Thymus (tissue), 11 donors: ENCODE data around the gene EGR2. TPM values are rescaled to one million over a fixed set of nuclear protein-coding genes. Genes with fewer than 3 reads are reported as not detected.

Experiments
- DNase-seq, 9 donors: peaks; one replicate each; pipeline ENCODE4 v3.0.0-alpha.2; 2013; ENCODE audit warnings: low spot score in 9 of 9, low read depth in 6 of 9, missing footprints in 1 of 9
- H3K27ac ChIP-seq, 2 donors: one replicate each; pipeline ENCODE4 v1.5.1; 2013; ENCODE audit warnings: control low read depth in 1 of 2, low read depth in 1 of 2, low read length in 1 of 2, mild to moderate bottlenecking in 1 of 2, moderate library complexity in 1 of 2
- H3K27me3 ChIP-seq, 2 donors: one replicate each; pipeline ENCODE4 v1.5.1; 2013; ENCODE audit warnings: low read length in 1 of 2; ENCODE audit not compliant: control insufficient read depth in 2 of 2, insufficient read depth in 1 of 2
- H3K36me3 ChIP-seq, 2 donors: one replicate each; pipeline ENCODE4 v1.5.1; 2013; ENCODE audit warnings: low read length in 1 of 2, mild to moderate bottlenecking in 1 of 2, moderate library complexity in 1 of 2; ENCODE audit not compliant: control insufficient read depth in 2 of 2, insufficient read depth in 2 of 2
- H3K4me1 ChIP-seq, 2 donors: one replicate each; pipeline ENCODE4 v1.5.1; 2013; ENCODE audit warnings: low read length in 2 of 2; ENCODE audit not compliant: control insufficient read depth in 2 of 2, insufficient read depth in 2 of 2
- H3K4me3 ChIP-seq, 2 donors: one replicate each; pipeline ENCODE4 v1.5.1; 2013; ENCODE audit warnings: low read length in 2 of 2, control low read depth in 1 of 2, mild to moderate bottlenecking in 1 of 2
- H3K9me3 ChIP-seq, 2 donors: one replicate each; pipeline ENCODE4 v1.5.1; 2013; ENCODE audit warnings: low read length in 1 of 2, mild to moderate bottlenecking in 1 of 2; ENCODE audit not compliant: control insufficient read depth in 2 of 2, insufficient read depth in 1 of 2
- WGBS: extraction: QIAGEN DNeasy Blood & Tissue Kit; methylation state at CpG from one replicate; pipeline ENCODE4 v1.1.7; 2013; 5-methylcytosine and 5-hydroxymethylcytosine counted together
- polyA plus RNA-seq: library from polyadenylated mRNA; stranded (reverse); fragments of 200-250 nt; gene quantifications from one replicate; pipeline ENCODE4 v1.2.3, GENCODE V29; 2013
- total RNA-seq: library from RNA; stranded (reverse); fragments of 120-200 nt; gene quantifications from one replicate; pipeline ENCODE4 v1.2.4, GENCODE V29; 2013
- donor health status: healthy.

EGR2 gene
- total and polyA plus RNA-seq, 2 donors = 6.6 to 12.1 TPM

DNA sequence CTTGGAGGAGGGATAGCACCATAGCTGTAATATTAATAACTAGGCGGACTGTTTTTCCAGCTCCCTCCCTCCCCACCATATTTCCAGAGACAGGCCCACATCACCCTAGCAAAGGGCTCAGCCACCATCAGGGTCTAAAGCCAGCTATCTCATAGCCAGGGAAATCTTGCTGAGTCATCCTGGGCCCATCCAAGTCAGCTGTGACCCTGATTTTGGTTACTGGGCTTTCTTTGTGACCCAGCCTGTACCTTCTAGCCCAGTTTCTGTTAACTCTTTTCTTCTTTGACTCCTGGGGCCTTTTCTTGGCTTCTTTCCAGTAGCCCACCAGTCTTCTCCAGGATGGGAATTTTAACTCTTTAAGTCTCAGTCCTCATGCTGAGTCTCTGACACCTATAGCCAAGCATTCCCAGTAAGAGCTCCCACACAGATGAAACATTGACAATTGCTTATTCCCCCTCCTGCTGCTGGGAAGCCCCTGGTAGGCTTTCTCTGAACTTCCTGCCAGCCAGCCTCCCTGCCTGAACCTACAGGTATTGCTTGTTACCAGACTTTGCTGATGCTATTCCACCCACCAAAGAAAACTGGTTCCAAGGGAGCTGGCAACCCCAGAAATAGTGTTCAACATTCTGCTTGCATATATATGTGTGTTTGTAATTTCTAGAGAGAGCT lies 46.5 kb downstream of the EGR2 start:
- no peak overlapping the region for H3K27ac ChIP-seq
- H3K36me3 ChIP-seq = no peaks in the 10 kb centered on the region
- no peak for DNase-seq
- WGBS = 98% methylated on average over 1 of the region's 1 CpG
- H3K4me3 ChIP-seq = no peak overlapping the region
- H3K4me1 ChIP-seq = peaks cover 0 to 4% of the 10 kb centered on the region in 2 donors
- H3K27me3 ChIP-seq = no peaks in the 10 kb centered on the region
- H3K9me3 ChIP-seq = no peaks in the 10 kb centered on the region

GRCh38 chr10:62766386-62766785 lies 49.8 kb downstream of the EGR2 start:
- Histone ChIP-seq H3K27me3 (no peaks in the 10 kb centered on the region), H3K4me1 (peaks cover 0 to 4% of the 10 kb centered on the region in 2 donors), H3K9me3 (no peaks in the 10 kb centered on the region), H3K36me3 (no peaks in the 10 kb centered on the region), H3K27ac (no peak overlapping the region), H3K4me3 (no peak overlapping the region)
- WGBS = 82% methylated on average over 3 of the region's 3 CpGs
- DNase-seq = no peak

- no peak for DNase-seq
- 61% methylated on average over 2 of the region's 2 CpGs for WGBS
- peaks cover 0 to 4% of the 10 kb centered on the region in 2 donors for H3K4me1 ChIP-seq
Observed at GRCh38 chr10:62765726-62766125, 50.4 kb downstream of the EGR2 start.

GRCh38 chr10:62764011-62764410 lies 52.2 kb downstream of the EGR2 start:
- Histone ChIP-seq H3K36me3 (no peaks in the 10 kb centered on the region), H3K27ac (no peak overlapping the region), H3K4me1 (peaks cover 4 to 6% of the 10 kb centered on the region in 2 donors), H3K27me3 (no peaks in the 10 kb centered on the region), H3K4me3 (no peak overlapping the region), H3K9me3 (no peaks in the 10 kb centered on the region)
- no peak for DNase-seq
- WGBS = 97% methylated on average over 4 of the region's 4 CpGs

More at GRCh38 chr10:62765726-62766125, 50.4 kb downstream of the EGR2 start:
- Histone ChIP-seq H3K9me3 (no peaks in the 10 kb centered on the region), H3K4me3 (no peak overlapping the region), H3K36me3 (no peaks in the 10 kb centered on the region), H3K27me3 (no peaks in the 10 kb centered on the region), H3K27ac (no peak overlapping the region)

DNA sequence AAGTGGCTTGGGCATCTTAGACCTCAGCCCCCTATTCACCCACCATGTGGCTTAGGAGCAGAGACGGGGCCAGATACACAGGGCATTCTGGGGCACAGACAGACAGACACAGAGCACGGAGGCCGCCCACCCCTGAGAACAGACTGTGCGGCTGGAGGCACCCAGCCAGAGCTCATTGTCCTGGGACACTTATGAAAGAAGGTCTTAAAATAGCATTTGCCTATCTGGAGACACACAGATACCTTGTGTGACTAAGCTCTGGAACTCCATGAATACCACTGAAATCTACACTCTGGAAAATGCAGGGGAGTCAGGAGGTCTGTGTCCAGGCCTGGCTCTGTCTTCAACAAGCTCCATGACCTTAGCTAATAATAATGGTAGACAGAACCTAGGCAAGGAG lies 53.0 kb downstream of the EGR2 start:
- Histone ChIP-seq H3K27ac (no peak overlapping the region), H3K36me3 (no peaks in the 10 kb centered on the region), H3K27me3 (no peaks in the 10 kb centered on the region), H3K9me3 (no peaks in the 10 kb centered on the region), H3K4me3 (no peak overlapping the region), H3K4me1 (peaks cover 4 to 6% of the 10 kb centered on the region in 2 donors)
- no peak for DNase-seq
- 98% methylated on average over 4 of the region's 4 CpGs for WGBS

Other genes starting within 250 kb of the EGR2 start
- gene ADO, start 11.6 kb downstream of the EGR2 start, total RNA-seq = 17.1 TPM
- gene ADO, start 11.6 kb downstream of the EGR2 start, polyA plus RNA-seq = 13.5 TPM